ENCODE data around the gene MECR.

GRCh38 chr1:29225361-29225760 is 5.4 kb downstream of the MECR start:
- TF ChIP-seq POLR2A (IDR thresholded peaks at IDR 0.05) (no peak), CTCF (IDR thresholded peaks at IDR 0.05) (no peak)
